Measurements from ENCODE around the gene DMWD.

DNA sequence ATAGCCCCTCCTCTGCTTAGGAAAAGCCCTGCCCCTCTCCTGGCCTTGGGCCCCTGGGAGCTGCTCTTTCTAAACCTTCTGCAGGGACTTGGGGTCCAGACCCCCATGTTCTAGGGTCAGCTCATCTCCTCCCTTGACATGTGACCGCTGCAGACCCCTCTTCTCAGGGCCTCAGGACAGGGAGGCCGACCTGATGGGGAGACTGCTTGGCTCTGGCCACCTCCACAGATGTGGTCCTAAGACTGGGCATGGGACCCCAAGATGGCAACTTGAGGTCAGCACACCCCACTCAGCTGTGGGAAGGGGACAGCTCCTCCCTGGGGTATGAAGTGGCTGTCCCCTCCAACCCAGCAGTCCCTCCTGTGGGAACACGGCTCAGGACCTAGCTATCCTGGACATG, 19.7 kb downstream of the DMWD start:
- TF ChIP-seq, protein P1, sequence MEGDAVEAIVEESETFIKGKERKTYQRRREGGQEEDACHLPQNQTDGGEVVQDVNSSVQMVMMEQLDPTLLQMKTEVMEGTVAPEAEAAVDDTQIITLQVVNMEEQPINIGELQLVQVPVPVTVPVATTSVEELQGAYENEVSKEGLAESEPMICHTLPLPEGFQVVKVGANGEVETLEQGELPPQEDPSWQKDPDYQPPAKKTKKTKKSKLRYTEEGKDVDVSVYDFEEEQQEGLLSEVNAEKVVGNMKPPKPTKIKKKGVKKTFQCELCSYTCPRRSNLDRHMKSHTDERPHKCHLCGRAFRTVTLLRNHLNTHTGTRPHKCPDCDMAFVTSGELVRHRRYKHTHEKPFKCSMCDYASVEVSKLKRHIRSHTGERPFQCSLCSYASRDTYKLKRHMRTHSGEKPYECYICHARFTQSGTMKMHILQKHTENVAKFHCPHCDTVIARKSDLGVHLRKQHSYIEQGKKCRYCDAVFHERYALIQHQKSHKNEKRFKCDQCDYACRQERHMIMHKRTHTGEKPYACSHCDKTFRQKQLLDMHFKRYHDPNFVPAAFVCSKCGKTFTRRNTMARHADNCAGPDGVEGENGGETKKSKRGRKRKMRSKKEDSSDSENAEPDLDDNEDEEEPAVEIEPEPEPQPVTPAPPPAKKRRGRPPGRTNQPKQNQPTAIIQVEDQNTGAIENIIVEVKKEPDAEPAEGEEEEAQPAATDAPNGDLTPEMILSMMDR (optimal IDR thresholded peaks at IDR 0.05 in 1 of 3, IDR thresholded peaks at IDR 0.05 in 1 of 3, conservative IDR thresholded peaks at IDR 0.05 in 1 of 3; ENCODE audit: extremely low read depth in 1 of 3, insufficient read depth in 2 of 3, low read length in 3 of 3): no peak
- TF ChIP-seq EZH2 (IDR thresholded peaks at IDR 0.05; ENCODE audit: low read length): no peak
